ENCODE data around the gene FXYD6. TPM values are rescaled to one million over a fixed set of nuclear protein-coding genes. Genes with fewer than 3 reads are reported as not detected.

Gene FXYD6
- total RNA-seq, 1 experiment from 2014 or later, result 0.54 TPM

DNA sequence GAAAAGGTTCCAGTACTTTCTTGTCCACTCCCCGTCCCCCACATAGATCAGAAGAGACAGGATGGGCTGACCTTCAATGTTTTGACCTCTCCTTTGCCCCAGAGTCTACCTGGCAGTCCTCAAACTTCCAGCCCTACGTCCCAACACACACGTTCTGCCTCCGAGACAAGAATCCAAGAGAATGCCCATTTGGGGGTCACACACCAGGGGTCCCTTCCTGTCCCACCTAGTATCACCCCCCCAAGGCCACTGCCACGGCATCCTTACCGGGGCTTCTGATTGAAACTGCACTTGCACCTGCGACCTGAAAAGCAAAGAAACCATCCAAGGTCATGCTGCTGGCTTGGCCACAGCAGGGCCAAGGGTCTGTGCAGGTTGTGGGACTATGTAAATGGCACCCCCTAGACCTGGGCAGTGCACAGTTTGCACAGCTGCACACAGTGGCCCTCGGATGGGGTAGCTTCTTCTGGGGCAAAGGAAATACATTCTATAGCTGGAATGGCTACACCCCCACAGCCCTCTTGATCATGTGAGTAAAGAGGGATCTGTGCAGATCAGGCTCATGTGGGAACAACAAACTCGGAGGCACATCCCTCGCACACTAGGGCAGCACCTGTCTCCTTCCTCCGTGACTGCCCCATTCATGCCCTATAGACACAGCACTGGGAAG lies 35.4 kb downstream of the FXYD6 start:
- no peak for DNase-seq (ENCODE audit: low read depth, low spot score)
- no peak for ATAC-seq
- Histone ChIP-seq H3K4me3 (ENCODE audit: low read depth in 2 of 2, low read length in 2 of 2) (no peak overlapping the region), H3K36me3 (ENCODE audit: control insufficient read depth, insufficient read depth, low read length) (no peaks in the 10 kb centered on the region), H3K27me3 (ENCODE audit: control insufficient read depth, insufficient read depth, low read length) (peaks cover 16% of the 10 kb centered on the region), H3K27ac (ENCODE audit: low read length) (no peak overlapping the region), H3K9me3 (ENCODE audit: control insufficient read depth, insufficient read depth, low read depth, low read length) (no peaks in the 10 kb centered on the region), H3K4me1 (ENCODE audit: control insufficient read depth, insufficient read depth, low read length) (no peaks in the 10 kb centered on the region)
- no peak for TF ChIP-seq TCF7L2 (IDR thresholded peaks at IDR 0.05; ENCODE audit: low read depth, low read length)
- intact Hi-C loops (cut with micrococcal nuclease; ENCODE audit: unreplicated experiment), result no loop called here
- in situ Hi-C loops (cut with HindIII; ENCODE audit: low pct_unique_long_range_greater_than_20kb, low sequenced_read_pairs), result no loop called here
- no TSS peak for BruUV-seq (replicated peaks)
- ChIA-PET POLR2A (no interaction called here), CTCF (no interaction called here)

DNA sequence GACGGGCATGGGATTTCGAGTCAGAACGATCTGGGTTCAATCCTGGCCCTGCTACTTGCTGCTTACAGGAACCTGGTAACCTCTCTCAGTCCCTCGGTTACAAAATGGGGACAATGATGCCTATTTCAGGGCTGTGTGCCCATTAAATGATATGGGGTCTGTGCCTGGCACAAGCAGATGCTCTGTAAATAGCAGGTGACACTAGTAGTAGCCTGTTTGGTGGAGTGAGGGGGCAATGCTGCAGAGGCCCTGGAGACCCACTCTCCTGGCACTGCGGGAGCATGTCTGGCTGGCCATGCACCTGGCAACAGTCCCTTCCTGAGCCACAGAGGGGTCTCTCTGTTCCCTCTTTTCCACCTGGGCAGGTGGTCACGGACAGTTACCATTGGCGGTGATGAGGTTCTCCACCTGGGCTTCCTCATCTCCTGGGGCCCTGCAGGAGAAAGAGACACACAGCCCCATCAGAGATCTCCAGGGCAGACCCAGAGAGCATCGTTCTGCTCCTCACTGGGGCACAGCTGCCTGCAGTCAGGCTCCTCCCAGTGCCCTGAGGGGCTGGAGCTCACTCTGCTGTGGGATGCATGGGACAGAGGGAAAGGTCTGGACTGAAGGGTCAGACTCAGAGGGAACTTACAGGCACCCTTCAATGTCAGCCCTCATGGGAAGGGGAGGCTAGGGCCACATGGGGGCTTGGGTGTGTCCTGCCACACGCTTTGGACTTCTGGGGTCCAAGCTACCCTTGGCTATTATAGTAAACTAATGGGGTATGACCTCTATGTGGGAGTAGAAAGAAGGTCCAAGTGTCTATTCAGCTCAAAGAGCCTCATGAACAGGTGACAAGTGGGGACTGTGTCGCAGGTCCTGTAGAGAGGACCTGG lies 36.3 kb downstream of the FXYD6 start:
- no peaks in the 10 kb centered on the region for H3K36me3 ChIP-seq (ENCODE audit: control insufficient read depth, insufficient read depth, low read length)
- no peak overlapping the region for H3K27ac ChIP-seq (ENCODE audit: low read length)
- POLR2A ChIA-PET, result no interaction called here

DNA sequence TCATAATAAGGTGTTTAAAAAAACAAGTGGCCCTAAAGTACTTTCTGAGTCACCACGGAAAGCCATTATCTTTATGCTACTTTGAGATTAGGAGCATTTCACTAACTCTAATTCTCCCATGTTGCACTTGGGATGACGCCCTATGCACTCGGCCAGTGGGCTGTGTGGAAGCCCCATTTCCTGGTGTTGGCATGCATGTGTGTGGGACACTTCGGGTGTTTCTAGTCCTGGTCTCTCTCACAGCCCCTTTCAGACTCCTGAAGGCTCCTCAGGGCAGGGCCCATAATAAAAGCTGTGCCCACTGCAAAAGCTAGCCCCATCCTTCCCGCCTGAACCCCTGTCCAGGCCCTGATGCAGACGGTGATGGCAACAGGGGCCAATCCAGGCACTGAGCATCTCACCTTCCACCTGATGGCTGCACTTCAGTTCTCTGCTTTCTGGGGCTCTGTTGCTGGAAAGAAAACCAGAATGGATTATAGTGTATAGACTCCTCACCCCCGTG lies 37.0 kb downstream of the FXYD6 start:
- no TSS peak for BruUV-seq (replicated peaks)
- H3K36me3 ChIP-seq (ENCODE audit: control insufficient read depth, insufficient read depth, low read length), result no peaks in the 10 kb centered on the region
- H3K4me3 ChIP-seq (ENCODE audit: low read depth in 2 of 2, low read length in 2 of 2), result no peak overlapping the region
- H3K27ac ChIP-seq (ENCODE audit: low read length), result no peak overlapping the region
- peaks cover 10% of the 10 kb centered on the region for H3K27me3 ChIP-seq (ENCODE audit: control insufficient read depth, insufficient read depth, low read length)
- intact Hi-C loops (cut with micrococcal nuclease; ENCODE audit: unreplicated experiment) (no loop called here), in situ Hi-C loops (cut with HindIII; ENCODE audit: low pct_unique_long_range_greater_than_20kb, low sequenced_read_pairs) (no loop called here)
- CTCF ChIA-PET, result no interaction called here
- ATAC-seq, result no peak
- no peaks in the 10 kb centered on the region for H3K4me1 ChIP-seq (ENCODE audit: control insufficient read depth, insufficient read depth, low read length)
- POLR2A ChIA-PET, result no interaction called here
- no peak for DNase-seq (ENCODE audit: low read depth, low spot score)
- TF ChIP-seq SIN3A (IDR thresholded peaks at IDR 0.05; ENCODE audit: borderline replicate concordance, insufficient read depth, low read depth, low read length), result no peak
- TF ChIP-seq, protein P1, sequence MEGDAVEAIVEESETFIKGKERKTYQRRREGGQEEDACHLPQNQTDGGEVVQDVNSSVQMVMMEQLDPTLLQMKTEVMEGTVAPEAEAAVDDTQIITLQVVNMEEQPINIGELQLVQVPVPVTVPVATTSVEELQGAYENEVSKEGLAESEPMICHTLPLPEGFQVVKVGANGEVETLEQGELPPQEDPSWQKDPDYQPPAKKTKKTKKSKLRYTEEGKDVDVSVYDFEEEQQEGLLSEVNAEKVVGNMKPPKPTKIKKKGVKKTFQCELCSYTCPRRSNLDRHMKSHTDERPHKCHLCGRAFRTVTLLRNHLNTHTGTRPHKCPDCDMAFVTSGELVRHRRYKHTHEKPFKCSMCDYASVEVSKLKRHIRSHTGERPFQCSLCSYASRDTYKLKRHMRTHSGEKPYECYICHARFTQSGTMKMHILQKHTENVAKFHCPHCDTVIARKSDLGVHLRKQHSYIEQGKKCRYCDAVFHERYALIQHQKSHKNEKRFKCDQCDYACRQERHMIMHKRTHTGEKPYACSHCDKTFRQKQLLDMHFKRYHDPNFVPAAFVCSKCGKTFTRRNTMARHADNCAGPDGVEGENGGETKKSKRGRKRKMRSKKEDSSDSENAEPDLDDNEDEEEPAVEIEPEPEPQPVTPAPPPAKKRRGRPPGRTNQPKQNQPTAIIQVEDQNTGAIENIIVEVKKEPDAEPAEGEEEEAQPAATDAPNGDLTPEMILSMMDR (IDR thresholded peaks at IDR 0.05), result no peak
- TF ChIP-seq, protein P2, sequence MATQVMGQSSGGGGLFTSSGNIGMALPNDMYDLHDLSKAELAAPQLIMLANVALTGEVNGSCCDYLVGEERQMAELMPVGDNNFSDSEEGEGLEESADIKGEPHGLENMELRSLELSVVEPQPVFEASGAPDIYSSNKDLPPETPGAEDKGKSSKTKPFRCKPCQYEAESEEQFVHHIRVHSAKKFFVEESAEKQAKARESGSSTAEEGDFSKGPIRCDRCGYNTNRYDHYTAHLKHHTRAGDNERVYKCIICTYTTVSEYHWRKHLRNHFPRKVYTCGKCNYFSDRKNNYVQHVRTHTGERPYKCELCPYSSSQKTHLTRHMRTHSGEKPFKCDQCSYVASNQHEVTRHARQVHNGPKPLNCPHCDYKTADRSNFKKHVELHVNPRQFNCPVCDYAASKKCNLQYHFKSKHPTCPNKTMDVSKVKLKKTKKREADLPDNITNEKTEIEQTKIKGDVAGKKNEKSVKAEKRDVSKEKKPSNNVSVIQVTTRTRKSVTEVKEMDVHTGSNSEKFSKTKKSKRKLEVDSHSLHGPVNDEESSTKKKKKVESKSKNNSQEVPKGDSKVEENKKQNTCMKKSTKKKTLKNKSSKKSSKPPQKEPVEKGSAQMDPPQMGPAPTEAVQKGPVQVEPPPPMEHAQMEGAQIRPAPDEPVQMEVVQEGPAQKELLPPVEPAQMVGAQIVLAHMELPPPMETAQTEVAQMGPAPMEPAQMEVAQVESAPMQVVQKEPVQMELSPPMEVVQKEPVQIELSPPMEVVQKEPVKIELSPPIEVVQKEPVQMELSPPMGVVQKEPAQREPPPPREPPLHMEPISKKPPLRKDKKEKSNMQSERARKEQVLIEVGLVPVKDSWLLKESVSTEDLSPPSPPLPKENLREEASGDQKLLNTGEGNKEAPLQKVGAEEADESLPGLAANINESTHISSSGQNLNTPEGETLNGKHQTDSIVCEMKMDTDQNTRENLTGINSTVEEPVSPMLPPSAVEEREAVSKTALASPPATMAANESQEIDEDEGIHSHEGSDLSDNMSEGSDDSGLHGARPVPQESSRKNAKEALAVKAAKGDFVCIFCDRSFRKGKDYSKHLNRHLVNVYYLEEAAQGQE (IDR thresholded peaks at IDR 0.05; ENCODE audit: insufficient read depth in 1 of 2, low read depth in 2 of 2, low read length in 1 of 2), result no peak
- no peak for TF ChIP-seq POLR2AphosphoS5 (IDR thresholded peaks at IDR 0.05; ENCODE audit: low read depth, low read length)
- no peak for TF ChIP-seq TCF7L2 (IDR thresholded peaks at IDR 0.05; ENCODE audit: low read depth, low read length)
- H3K9me3 ChIP-seq (ENCODE audit: control insufficient read depth, insufficient read depth, low read depth, low read length), result no peaks in the 10 kb centered on the region

More for the DNA sequence above, 36.3 kb downstream of the FXYD6 start:
- no TSS peak for BruUV-seq (replicated peaks)
- peaks cover 10% of the 10 kb centered on the region for H3K27me3 ChIP-seq (ENCODE audit: control insufficient read depth, insufficient read depth, low read length)
- no peak overlapping the region for H3K4me3 ChIP-seq (ENCODE audit: low read depth in 2 of 2, low read length in 2 of 2)
- intact Hi-C loops (cut with micrococcal nuclease; ENCODE audit: unreplicated experiment), result no loop called here
- H3K4me1 ChIP-seq (ENCODE audit: control insufficient read depth, insufficient read depth, low read length), result no peaks in the 10 kb centered on the region
- no peaks in the 10 kb centered on the region for H3K9me3 ChIP-seq (ENCODE audit: control insufficient read depth, insufficient read depth, low read depth, low read length)
- ATAC-seq, result no peak
- CTCF ChIA-PET, result no interaction called here
- DNase-seq (ENCODE audit: low read depth, low spot score), result no peak
- in situ Hi-C loops (cut with HindIII; ENCODE audit: low pct_unique_long_range_greater_than_20kb, low sequenced_read_pairs), result no loop called here
- TF ChIP-seq, protein P1 (IDR thresholded peaks at IDR 0.05), result no peak

Measured in Panc1 (cell line).